NT2/D1 (cell line): ENCODE results near the gene PRKN.

Experiments
- YY1 ChIP-seq: IDR thresholded peaks from 2 replicates; pipeline ENCODE4 v1.6.1; 2011; ENCODE audit not compliant: insufficient read length, insufficient read depth
- ZNF274 ChIP-seq: IDR thresholded peaks from 2 replicates; pipeline ENCODE4 v1.6.1; 2011; ENCODE audit warnings: mild to moderate bottlenecking, low read depth, low read length

GRCh38 chr6:161798844-161799394 lies 928.6 kb downstream of the PRKN start:
- TF ChIP-seq YY1 (no peak), ZNF274 (no peak)
